PC-3 (cell line): ENCODE data around the gene PPARG. TPM values are rescaled to one million over a fixed set of nuclear protein-coding genes. Genes with fewer than 3 reads are reported as not detected.
A peak's percentile ranks its signal among the peaks of the same experiment; 100 is the strongest.

Experiments used
- ATAC-seq: fragments of 200-7000 bp; cut with Tn5 transposase; 2 replicates; pipeline ENCODE4 v1.9.1; 2020; ENCODE audit warnings: mild to moderate bottlenecking, moderate library complexity
- BruUV-seq: library from RNA; stranded (reverse); fragments of 400-500 nt; replicated peaks from 2 replicates; lab custom pipeline; 2021; lab: Mats Ljungman, UMichigan
- CTCF ChIA-PET: fragments of 300-600 bp; sonication (Branson Sonifier 250); formaldehyde crosslinking; loops from one replicate; lab custom pipeline; 2022; ENCODE audit warnings: antibody characterized with exemption; lab: Charles Lee
- POLR2A ChIA-PET: fragments of 300-600 bp; sonication (Branson Sonifier 250); formaldehyde crosslinking; loops from one replicate; lab custom pipeline; 2022; ENCODE audit warnings: antibody characterized with exemption; ENCODE audit not compliant: unreplicated experiment; lab: Charles Lee
- DNase-seq: peaks from one replicate; pipeline ENCODE4 v3.0.0-alpha.2; 2015
- H2AFZ ChIP-seq: fragments of 300-600 bp; sonication (generic); 2 replicates; pipeline ENCODE4 v1.6.0; 2016; ENCODE audit warnings: antibody characterized with exemption, low read length
- H3F3A ChIP-seq: fragments of 300-600 bp; sonication (generic); one replicate; pipeline ENCODE4 v1.6.0; 2017; ENCODE audit warnings: antibody characterized with exemption, low read length, control low read depth, mild to moderate bottlenecking; ENCODE audit not compliant: unreplicated experiment
- H3K27ac ChIP-seq: fragments of 300-600 bp; sonication (generic); 2 replicates; pipeline ENCODE4 v1.5.1; 2016; ENCODE audit warnings: mild to moderate bottlenecking, low read length
- H3K27me3 ChIP-seq: fragments of 300-600 bp; sonication (generic); 2 replicates; pipeline ENCODE4 v1.6.1; 2016; ENCODE audit warnings: low read length, mixed read lengths
- H3K36me3 ChIP-seq: fragments of 300-600 bp; sonication (generic); 2 replicates; pipeline ENCODE4 v1.6.1; 2016; ENCODE audit warnings: low read depth, mixed run types, low read length, mixed read lengths
- H3K4me1 ChIP-seq: fragments of 300-600 bp; sonication (generic); 2 replicates; pipeline ENCODE4 v1.5.1; 2016; ENCODE audit warnings: low read length; ENCODE audit not compliant: insufficient read depth
- H3K4me2 ChIP-seq: fragments of 300-600 bp; sonication (generic); 2 replicates; pipeline ENCODE4 v1.6.0; 2016; ENCODE audit warnings: low read length
- H3K4me3 ChIP-seq: fragments of 300-600 bp; sonication (generic); 2 replicates; pipeline ENCODE4 v1.5.1; 2016; ENCODE audit warnings: mild to moderate bottlenecking, low read length, mixed read lengths
- H3K79me2 ChIP-seq: fragments of 300-600 bp; sonication (generic); 2 replicates; pipeline ENCODE4 v1.6.1; 2017; ENCODE audit warnings: low read length, mixed read lengths
- H3K9ac ChIP-seq: fragments of 300-600 bp; sonication (generic); 2 replicates; pipeline ENCODE4 v1.6.0; 2016; ENCODE audit warnings: mild to moderate bottlenecking, low read length
- H3K9me2 ChIP-seq: fragments of 300-600 bp; sonication (generic); replicated peaks from 2 replicates; pipeline ENCODE4 v1.6.1; 2016; ENCODE audit warnings: mixed run types, low read length, mixed read lengths
- H3K9me3 ChIP-seq: fragments of 300-600 bp; sonication (generic); 2 replicates; pipeline ENCODE4 v1.6.1; 2016; ENCODE audit warnings: low read length, mixed read lengths
- H4K20me1 ChIP-seq: fragments of 300-600 bp; sonication (generic); 2 replicates; pipeline ENCODE4 v1.6.1; 2016; ENCODE audit warnings: low read length, mixed read lengths
- EZH2 ChIP-seq: fragments of 300-600 bp; sonication (generic); IDR thresholded peaks from one replicate; pipeline ENCODE4 v1.6.1; 2017; ENCODE audit warnings: antibody characterized with exemption, mild to moderate bottlenecking, low read length; ENCODE audit not compliant: unreplicated experiment
- EZH2phosphoT487 ChIP-seq: fragments of 300-600 bp; sonication (generic); IDR thresholded peaks from 2 replicates; pipeline ENCODE4 v1.6.1; 2018; ENCODE audit warnings: mild to moderate bottlenecking, antibody characterized with exemption, low read length, borderline replicate concordance
- intact Hi-C: fragments of 100-400 bp; cut with micrococcal nuclease; formaldehyde crosslinking; loops from 2 replicates; pipeline ENCODE4 v1.9.0; 2023
- total RNA-seq: library from RNA; depleted of rRNA; stranded (reverse); fragments of >200 nt; gene quantifications from 2 replicates; pipeline ENCODE4 v1.2.3, GENCODE V29; 2014
- TF ChIP-seq, protein P1 (sequence below): fragments of 300-600 bp; sonication (generic); conservative IDR thresholded peaks from 2 replicates; pipeline ENCODE4 v1.5.1; 2017; ENCODE audit warnings: antibody characterized with exemption, low read depth, mild to moderate bottlenecking, low read length

The PPARG gene
- total RNA-seq, 1 experiment from 2014 or later, result 250 TPM

DNA sequence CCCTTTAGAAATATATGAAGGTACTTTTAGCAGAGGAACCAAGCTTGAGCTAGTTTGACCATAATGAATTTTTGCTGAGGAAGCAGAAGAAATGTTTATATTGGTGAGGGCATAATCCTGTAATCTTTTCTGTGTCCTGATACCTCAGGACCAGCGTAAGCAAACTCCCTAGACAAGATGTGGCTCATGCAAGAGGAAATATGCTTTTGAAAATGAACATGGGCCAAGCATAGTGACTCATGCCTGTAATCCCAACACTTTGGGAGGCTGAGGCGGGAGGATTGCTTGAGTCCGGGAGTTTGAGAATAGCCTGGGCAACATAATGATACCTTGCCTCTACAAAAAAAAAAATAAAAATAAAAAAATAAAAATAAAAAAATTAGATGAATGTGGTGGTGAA is 78.5 kb downstream of the PPARG start:
- peaks cover 84% of the 10 kb centered on the region for H3K79me2 ChIP-seq

DNA sequence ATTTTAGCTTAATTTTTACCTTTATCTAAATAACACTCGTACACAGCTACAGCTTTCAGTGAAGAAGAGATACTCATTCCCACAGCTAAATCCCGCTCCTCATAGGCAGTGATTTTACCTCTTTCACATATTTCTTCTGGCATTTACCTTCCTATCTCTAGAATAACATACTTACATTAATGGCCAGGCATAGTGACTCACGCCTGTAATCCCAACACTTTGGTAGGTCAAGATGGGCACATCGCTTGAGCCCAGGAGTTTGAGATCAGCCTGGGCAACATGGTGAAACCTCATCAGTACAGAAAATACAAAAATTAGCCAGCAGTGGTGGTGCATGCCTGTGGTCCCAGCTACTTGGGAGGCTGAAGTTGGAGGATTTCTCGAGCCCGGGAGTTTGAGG is 80.2 kb downstream of the PPARG start:
- CTCF ChIA-PET, result interaction anchor here (0.6 kb wide), 1 partner anchor 137 kb away, joined by 3 read pairs; no protein-coding TSS in a partner anchor
- H3K4me1 ChIP-seq, result peaks cover 63% of the 10 kb centered on the region
- peak overlapping the region; percentile 91 for H3K27ac ChIP-seq
- no peak overlapping the region for H2AFZ ChIP-seq
- POLR2A ChIA-PET, result interaction anchor here (0.7 kb wide), 1 partner anchor 116 kb away, joined by 3 read pairs; the partner anchor contains the start of gene TSEN2
- TF ChIP-seq, protein P1, sequence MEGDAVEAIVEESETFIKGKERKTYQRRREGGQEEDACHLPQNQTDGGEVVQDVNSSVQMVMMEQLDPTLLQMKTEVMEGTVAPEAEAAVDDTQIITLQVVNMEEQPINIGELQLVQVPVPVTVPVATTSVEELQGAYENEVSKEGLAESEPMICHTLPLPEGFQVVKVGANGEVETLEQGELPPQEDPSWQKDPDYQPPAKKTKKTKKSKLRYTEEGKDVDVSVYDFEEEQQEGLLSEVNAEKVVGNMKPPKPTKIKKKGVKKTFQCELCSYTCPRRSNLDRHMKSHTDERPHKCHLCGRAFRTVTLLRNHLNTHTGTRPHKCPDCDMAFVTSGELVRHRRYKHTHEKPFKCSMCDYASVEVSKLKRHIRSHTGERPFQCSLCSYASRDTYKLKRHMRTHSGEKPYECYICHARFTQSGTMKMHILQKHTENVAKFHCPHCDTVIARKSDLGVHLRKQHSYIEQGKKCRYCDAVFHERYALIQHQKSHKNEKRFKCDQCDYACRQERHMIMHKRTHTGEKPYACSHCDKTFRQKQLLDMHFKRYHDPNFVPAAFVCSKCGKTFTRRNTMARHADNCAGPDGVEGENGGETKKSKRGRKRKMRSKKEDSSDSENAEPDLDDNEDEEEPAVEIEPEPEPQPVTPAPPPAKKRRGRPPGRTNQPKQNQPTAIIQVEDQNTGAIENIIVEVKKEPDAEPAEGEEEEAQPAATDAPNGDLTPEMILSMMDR, result no peak
- no peak for TF ChIP-seq EZH2
- no peak overlapping the region for H3K4me3 ChIP-seq
- H3K9ac ChIP-seq, result no peak overlapping the region
- no peak overlapping the region for H3K4me2 ChIP-seq
- BruUV-seq, result no TSS peak
- no peaks in the 10 kb centered on the region for H3K9me2 ChIP-seq
- no peak for ATAC-seq
- intact Hi-C loops, result no loop called here
- H3K9me3 ChIP-seq, result no peaks in the 10 kb centered on the region
- no peaks in the 10 kb centered on the region for H3K27me3 ChIP-seq
- DNase-seq, result no peak
- H3K79me2 ChIP-seq, result peaks cover 85% of the 10 kb centered on the region
- H4K20me1 ChIP-seq, result no peaks in the 10 kb centered on the region
- H3F3A ChIP-seq, result peaks cover 20% of the 10 kb centered on the region
- H3K36me3 ChIP-seq, result peaks cover 50% of the 10 kb centered on the region

More for the DNA sequence above, 78.5 kb downstream of the PPARG start:
- H3K9ac ChIP-seq, result no peak overlapping the region
- no peaks in the 10 kb centered on the region for H3K27me3 ChIP-seq
- no peaks in the 10 kb centered on the region for H3K9me2 ChIP-seq
- H2AFZ ChIP-seq, result no peak overlapping the region
- DNase-seq, result peak; percentile 54
- intact Hi-C loops, result no loop called here
- 0 out of 2 replicates have a peak overlapping the region, but pooled peaks have one; percentile 3 for H3K27ac ChIP-seq
- no TSS peak for BruUV-seq
- TF ChIP-seq EZH2phosphoT487, result no peak
- TF ChIP-seq, protein P1, result no peak
- no peak for TF ChIP-seq EZH2
- no peak overlapping the region for H3K4me3 ChIP-seq
- H3K9me3 ChIP-seq, result no peaks in the 10 kb centered on the region
- CTCF ChIA-PET, result no interaction called here
- POLR2A ChIA-PET, result no interaction called here
- no peak overlapping the region for H3K4me2 ChIP-seq
- ATAC-seq, result no peak
- no peaks in the 10 kb centered on the region for H4K20me1 ChIP-seq
- H3K4me1 ChIP-seq, result peaks cover 46% of the 10 kb centered on the region
- peaks cover 20% of the 10 kb centered on the region for H3F3A ChIP-seq
- peaks cover 51% of the 10 kb centered on the region for H3K36me3 ChIP-seq

DNA sequence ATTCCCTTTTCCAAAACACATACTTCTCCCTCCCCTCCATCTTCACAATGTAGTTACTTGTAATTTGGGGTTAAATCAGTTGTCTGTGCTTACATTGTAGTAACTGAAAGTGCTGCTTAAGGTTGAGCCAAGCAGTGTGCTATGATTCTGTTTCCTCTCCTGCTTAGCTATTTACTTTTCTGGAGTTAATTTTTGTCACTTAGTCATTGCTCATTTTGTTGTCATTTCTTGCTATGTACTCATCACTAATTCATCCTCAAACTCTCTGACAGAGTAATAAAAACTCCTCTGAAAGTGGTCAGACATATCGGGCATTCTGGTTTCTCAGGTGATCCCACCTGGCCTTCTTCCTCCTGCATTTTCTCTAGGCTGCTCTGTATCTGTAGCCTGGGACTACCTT is 80.7 kb downstream of the PPARG start:
- H3K9me3 ChIP-seq, result no peaks in the 10 kb centered on the region
- no peaks in the 10 kb centered on the region for H4K20me1 ChIP-seq
- POLR2A ChIA-PET, result interaction anchor here (0.7 kb wide), 1 partner anchor 115 kb away, joined by 3 read pairs; the partner anchor contains the start of gene TSEN2
- peak overlapping the region; percentile 48 for H3K9ac ChIP-seq
- intact Hi-C loops, result no loop called here
- H3K27me3 ChIP-seq, result no peaks in the 10 kb centered on the region
- ATAC-seq (peak; percentile 3; the same call in 1 of the 2 replicates), DNase-seq (peak; percentile 38)
- H3K4me3 ChIP-seq, result no peak overlapping the region
- H3K27ac ChIP-seq, result peak overlapping the region; percentile 91
- peaks cover 20% of the 10 kb centered on the region for H3F3A ChIP-seq
- no TSS peak for BruUV-seq
- peaks cover 65% of the 10 kb centered on the region for H3K4me1 ChIP-seq
- CTCF ChIA-PET, result interaction anchor here (0.6 kb wide), 1 partner anchor 138 kb away, joined by 3 read pairs; no protein-coding TSS in a partner anchor
- TF ChIP-seq, protein P1, result no peak
- TF ChIP-seq EZH2phosphoT487, result no peak
- no peak for TF ChIP-seq EZH2
- H2AFZ ChIP-seq, result no peak overlapping the region
- H3K79me2 ChIP-seq, result peaks cover 85% of the 10 kb centered on the region
- H3K9me2 ChIP-seq, result no peaks in the 10 kb centered on the region
- peak overlapping the region; percentile 39 for H3K4me2 ChIP-seq
- H3K36me3 ChIP-seq, result peaks cover 47% of the 10 kb centered on the region
